Ishikawa (cell line): ENCODE data around the gene IMMP2L.

ENCODE experiments used
- CEBPB ChIP-seq: IDR thresholded peaks from 2 replicates; pipeline ENCODE4 v1.6.1; 2012
- CREB1 ChIP-seq: IDR thresholded peaks from 2 replicates; pipeline ENCODE4 v1.6.1; 2012; ENCODE audit warnings: low read depth
- EGR1 ChIP-seq: IDR thresholded peaks from 2 replicates; pipeline ENCODE4 v1.6.1; 2012
- EP300 ChIP-seq: IDR thresholded peaks from 2 replicates; pipeline ENCODE4 v1.6.1; 2012; ENCODE audit warnings: borderline replicate concordance
- FOXM1 ChIP-seq: IDR thresholded peaks from 2 replicates; pipeline ENCODE4 v1.6.1; 2012; ENCODE audit warnings: low read depth, borderline replicate concordance
- NFIC ChIP-seq: IDR thresholded peaks from 2 replicates; pipeline ENCODE4 v1.6.1; 2012
- RAD21 ChIP-seq: IDR thresholded peaks from 2 replicates; pipeline ENCODE4 v1.6.1; 2012; ENCODE audit warnings: low read depth
- TAF1 ChIP-seq: IDR thresholded peaks from 2 replicates; pipeline ENCODE4 v1.6.1; 2012; ENCODE audit warnings: low read depth, mild to moderate bottlenecking
- TCF12 ChIP-seq: IDR thresholded peaks from 2 replicates; pipeline ENCODE4 v1.6.1; 2012; ENCODE audit warnings: low read depth
- TEAD4 ChIP-seq: IDR thresholded peaks from 2 replicates; pipeline ENCODE4 v1.6.1; 2012
- YY1 ChIP-seq: IDR thresholded peaks from 2 replicates; pipeline ENCODE4 v1.6.1; 2012; ENCODE audit warnings: low read depth
- ZBTB7A ChIP-seq: IDR thresholded peaks from 2 replicates; pipeline ENCODE4 v1.6.1; 2012; ENCODE audit warnings: low read depth
- TF ChIP-seq, protein P1 (sequence below): IDR thresholded peaks from 2 replicates; pipeline ENCODE4 v1.6.1; 2012
- TF ChIP-seq, protein P2 (sequence below): IDR thresholded peaks from 2 replicates; pipeline ENCODE4 v1.6.1; 2012
- TF ChIP-seq, protein P3 (sequence below): IDR thresholded peaks from 2 replicates; pipeline ENCODE4 v1.6.1; 2012; ENCODE audit warnings: low read depth, mild to moderate bottlenecking

IMMP2L gene

DNA sequence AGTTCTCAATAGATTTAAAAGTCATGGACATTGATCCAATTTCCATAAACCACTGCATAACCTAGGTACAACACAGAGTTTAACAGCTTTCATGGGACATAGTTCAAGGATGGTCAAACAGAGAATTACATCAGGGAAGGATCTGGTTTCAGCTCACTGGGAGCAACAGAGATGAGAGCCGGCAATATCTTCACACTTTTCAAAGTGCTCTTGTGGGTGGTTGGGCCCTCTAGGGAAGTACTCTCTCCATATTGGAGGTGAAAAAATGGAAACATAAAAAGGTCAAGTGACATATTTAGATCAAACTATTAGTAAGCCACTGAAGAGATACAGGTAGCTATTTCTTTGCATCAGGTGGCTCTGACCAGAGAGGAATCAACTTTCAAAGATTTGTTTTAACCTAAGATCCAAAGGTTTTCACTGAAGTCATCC is 533.1 kb downstream of the IMMP2L start:
- TF ChIP-seq, protein P1, sequence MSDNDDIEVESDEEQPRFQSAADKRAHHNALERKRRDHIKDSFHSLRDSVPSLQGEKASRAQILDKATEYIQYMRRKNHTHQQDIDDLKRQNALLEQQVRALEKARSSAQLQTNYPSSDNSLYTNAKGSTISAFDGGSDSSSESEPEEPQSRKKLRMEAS, result no peak
- no peak for TF ChIP-seq NFIC
- TF ChIP-seq EGR1, result no peak
- TF ChIP-seq CEBPB, result no peak

DNA sequence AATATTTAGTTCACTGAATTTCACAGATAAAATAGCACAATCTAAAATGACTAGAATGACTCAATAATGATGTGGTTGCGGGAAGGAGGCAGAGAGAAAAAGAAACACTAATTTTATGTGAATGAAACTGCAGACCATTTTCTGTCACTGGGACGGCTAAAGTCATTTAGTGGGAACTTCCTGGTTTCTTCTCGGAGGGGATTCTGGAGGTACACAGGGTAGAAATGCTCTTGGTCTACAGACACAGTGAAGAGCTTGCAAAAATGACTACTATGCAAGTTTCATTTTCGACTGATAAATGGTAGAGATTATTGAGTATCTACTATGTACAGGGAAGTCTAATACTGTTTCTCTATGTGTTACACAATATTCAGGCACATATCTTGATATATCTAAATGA is 534.9 kb downstream of the IMMP2L start:
- no peak for TF ChIP-seq TAF1
- TF ChIP-seq RAD21, result no peak
- TF ChIP-seq CEBPB, result no peak
- no peak for TF ChIP-seq YY1
- TF ChIP-seq EP300, result no peak
- no peak for TF ChIP-seq TEAD4
- TF ChIP-seq FOXM1, result no peak
- TF ChIP-seq EGR1, result no peak
- TF ChIP-seq, protein P1, result no peak
- TF ChIP-seq NFIC, result no peak
- no peak for TF ChIP-seq ZBTB7A
- TF ChIP-seq, protein P2, sequence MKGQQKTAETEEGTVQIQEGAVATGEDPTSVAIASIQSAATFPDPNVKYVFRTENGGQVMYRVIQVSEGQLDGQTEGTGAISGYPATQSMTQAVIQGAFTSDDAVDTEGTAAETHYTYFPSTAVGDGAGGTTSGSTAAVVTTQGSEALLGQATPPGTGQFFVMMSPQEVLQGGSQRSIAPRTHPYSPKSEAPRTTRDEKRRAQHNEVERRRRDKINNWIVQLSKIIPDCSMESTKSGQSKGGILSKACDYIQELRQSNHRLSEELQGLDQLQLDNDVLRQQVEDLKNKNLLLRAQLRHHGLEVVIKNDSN, result no peak
- TF ChIP-seq TCF12, result no peak
- no peak for TF ChIP-seq CREB1
- TF ChIP-seq, protein P3, sequence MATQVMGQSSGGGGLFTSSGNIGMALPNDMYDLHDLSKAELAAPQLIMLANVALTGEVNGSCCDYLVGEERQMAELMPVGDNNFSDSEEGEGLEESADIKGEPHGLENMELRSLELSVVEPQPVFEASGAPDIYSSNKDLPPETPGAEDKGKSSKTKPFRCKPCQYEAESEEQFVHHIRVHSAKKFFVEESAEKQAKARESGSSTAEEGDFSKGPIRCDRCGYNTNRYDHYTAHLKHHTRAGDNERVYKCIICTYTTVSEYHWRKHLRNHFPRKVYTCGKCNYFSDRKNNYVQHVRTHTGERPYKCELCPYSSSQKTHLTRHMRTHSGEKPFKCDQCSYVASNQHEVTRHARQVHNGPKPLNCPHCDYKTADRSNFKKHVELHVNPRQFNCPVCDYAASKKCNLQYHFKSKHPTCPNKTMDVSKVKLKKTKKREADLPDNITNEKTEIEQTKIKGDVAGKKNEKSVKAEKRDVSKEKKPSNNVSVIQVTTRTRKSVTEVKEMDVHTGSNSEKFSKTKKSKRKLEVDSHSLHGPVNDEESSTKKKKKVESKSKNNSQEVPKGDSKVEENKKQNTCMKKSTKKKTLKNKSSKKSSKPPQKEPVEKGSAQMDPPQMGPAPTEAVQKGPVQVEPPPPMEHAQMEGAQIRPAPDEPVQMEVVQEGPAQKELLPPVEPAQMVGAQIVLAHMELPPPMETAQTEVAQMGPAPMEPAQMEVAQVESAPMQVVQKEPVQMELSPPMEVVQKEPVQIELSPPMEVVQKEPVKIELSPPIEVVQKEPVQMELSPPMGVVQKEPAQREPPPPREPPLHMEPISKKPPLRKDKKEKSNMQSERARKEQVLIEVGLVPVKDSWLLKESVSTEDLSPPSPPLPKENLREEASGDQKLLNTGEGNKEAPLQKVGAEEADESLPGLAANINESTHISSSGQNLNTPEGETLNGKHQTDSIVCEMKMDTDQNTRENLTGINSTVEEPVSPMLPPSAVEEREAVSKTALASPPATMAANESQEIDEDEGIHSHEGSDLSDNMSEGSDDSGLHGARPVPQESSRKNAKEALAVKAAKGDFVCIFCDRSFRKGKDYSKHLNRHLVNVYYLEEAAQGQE, result no peak

DNA sequence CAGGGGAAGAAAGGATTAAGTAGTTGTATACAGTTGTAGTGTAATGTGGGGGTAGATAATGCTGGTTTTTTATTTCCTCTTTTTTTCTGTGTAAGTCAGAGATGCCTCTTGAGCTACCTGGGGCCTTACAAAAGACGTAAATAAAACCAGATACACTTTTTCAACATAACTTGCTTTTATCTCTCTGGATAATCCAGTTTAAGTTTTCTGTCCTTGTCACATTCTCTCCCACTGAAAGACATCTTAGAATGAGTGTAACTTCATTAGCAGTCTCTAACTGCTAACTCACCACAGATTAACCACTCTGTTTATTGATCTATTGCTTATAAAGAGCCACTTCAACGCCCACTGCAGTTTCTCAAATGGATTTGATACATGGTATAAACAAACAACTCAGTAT is 535.5 kb downstream of the IMMP2L start:
- no peak for TF ChIP-seq EGR1
- TF ChIP-seq FOXM1, result no peak
- TF ChIP-seq RAD21, result no peak

DNA sequence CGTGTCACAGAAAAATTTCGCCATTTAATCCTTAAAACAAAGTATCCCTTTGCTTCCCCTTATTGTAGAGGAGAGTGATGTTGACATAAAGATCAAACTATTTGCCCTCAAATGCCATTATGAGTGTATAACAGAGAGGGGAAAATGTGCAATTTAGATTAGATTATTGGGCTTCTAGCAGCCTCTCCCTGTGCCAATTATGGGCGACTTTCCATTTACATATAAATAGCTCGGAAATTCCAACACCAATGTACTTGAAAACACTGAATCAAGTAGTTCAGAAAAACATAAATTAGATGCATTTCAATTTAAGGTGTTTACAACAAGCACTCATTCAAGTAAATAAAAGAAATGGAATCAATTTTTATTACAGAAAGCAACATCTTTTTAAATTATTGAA is 535.9 kb downstream of the IMMP2L start:
- TF ChIP-seq RAD21 (no peak), NFIC (no peak), ZBTB7A (no peak), TCF12 (no peak), EP300 (no peak), TAF1 (no peak), TEAD4 (no peak), FOXM1 (no peak), CEBPB (no peak), EGR1 (no peak), YY1 (no peak), CREB1 (no peak)
- TF ChIP-seq, protein P3, result no peak
- TF ChIP-seq, protein P1, result no peak
- TF ChIP-seq, protein P2, result no peak

DNA sequence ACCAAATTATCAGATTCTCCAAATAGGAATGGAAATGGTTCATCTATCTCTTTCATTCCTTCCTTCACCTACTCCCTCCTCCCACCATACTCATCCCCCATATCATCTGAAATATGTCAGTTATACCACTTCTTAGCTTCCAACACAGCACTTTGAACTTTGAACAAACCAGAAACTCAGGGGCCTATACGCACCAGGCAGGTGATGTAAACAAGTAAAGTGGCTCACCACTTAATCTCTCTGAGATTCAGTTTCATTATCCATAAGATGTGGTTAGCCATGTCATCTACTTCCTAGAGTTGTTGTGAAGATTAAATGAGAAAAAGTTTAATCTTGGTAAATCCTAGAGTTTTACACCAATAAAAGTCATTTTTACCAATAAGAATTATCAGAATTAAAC is 537.3 kb downstream of the IMMP2L start:
- no peak for TF ChIP-seq NFIC
- no peak for TF ChIP-seq YY1
- TF ChIP-seq TAF1, result no peak

DNA sequence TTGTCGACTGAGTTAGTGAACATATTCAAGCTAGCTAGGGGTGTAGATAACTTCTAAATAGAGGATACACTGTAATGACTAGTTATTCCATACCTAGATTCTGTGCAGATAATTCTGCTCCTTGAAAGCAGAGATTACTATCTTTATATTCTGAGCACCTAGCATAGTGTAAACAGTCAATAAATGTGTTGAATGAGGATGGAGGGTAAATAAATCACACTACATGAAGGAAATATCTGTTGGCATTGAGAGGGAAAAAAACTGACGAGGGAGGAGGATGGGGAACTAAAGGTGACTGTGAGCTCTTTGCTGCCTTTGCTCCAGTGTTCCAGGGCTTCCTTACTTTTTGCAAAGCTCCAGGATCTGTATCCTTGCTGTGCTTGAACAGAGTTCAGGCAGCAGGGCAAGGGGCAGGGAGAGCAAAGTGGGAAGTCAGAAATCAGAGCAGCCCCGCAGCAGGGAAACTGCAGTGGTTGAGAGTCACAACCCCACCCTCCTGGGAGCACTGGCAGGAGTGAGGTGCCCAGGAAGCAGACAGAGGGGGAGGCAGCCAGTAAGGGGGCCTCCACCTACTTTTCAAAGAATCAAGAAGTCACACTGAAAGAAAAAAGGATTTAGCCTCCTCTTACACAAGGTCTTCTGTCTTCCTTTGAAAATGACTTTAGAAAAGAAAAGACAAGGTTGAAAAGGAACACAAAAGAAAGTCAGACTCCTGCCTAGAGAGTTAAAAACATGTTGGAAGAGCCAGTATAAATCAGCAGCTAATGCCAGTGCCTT is 543.1 kb downstream of the IMMP2L start:
- no peak for TF ChIP-seq CEBPB
- TF ChIP-seq TEAD4, result no peak
- no peak for TF ChIP-seq CREB1
- no peak for TF ChIP-seq FOXM1
- no peak for TF ChIP-seq NFIC
- TF ChIP-seq, protein P3, result no peak
- TF ChIP-seq, protein P1, result no peak
- TF ChIP-seq EP300, result no peak
- TF ChIP-seq, protein P2, result no peak
- TF ChIP-seq EGR1, result no peak
- TF ChIP-seq ZBTB7A, result no peak
- TF ChIP-seq TCF12, result no peak
- TF ChIP-seq TAF1, result no peak
